HG02885 (cell line): ENCODE results near the gene GP1BA.
A peak's percentile ranks its signal among the peaks of the same experiment; 100 is the strongest.

Experiments
- ATAC-seq: cut with Tn5 transposase; IDR thresholded peaks from one replicate; pipeline ENCODE4 v1.9.1; 2021; ENCODE audit warnings: mild to moderate bottlenecking; ENCODE audit not compliant: unreplicated experiment, poor library complexity

The GP1BA gene

GRCh38 chr17:4936436-4936835 is 4.4 kb downstream of the GP1BA start:
- ATAC-seq = no peak

GRCh38 chr17:4937553-4937952 is 5.5 kb downstream of the GP1BA start:
- ATAC-seq = no peak

- no peak for ATAC-seq
Observed at GRCh38 chr17:4938069-4938491, 6.0 kb downstream of the GP1BA start.

- no peak for ATAC-seq
Observed at GRCh38 chr17:4938688-4939545, 6.8 kb downstream of the GP1BA start.

GRCh38 chr17:4939546-4939795 is 7.4 kb downstream of the GP1BA start:
- ATAC-seq = peak; percentile 6

- peak; percentile 81 for ATAC-seq
Observed at GRCh38 chr17:4939796-4940554, 7.9 kb downstream of the GP1BA start, which contains the start of the genes RNF167 and SLC25A11. Gene RNF167 (plus strand): TSS chr17:4940268. CDS start chr17:4940910, 642 bp downstream. Gene SLC25A11 (minus strand): TSS chr17:4940046. CDS start chr17:4939910, 136 bp downstream.

GRCh38 chr17:4940555-4941318 is 8.7 kb downstream of the GP1BA start:
- ATAC-seq = no peak

- no peak for ATAC-seq
Observed at GRCh38 chr17:4941319-4941610, 9.2 kb downstream of the GP1BA start.

- ATAC-seq = no peak
Observed at GRCh38 chr17:4942760-4943508, 10.9 kb downstream of the GP1BA start.

- ATAC-seq = no peak
Observed at GRCh38 chr17:4944163-4944553, 12.1 kb downstream of the GP1BA start.

GRCh38 chr17:4944554-4945175 is 12.6 kb downstream of the GP1BA start:
- no peak for ATAC-seq

- ATAC-seq = peak; percentile 21
Observed at GRCh38 chr17:4945176-4945943, 13.3 kb downstream of the GP1BA start.

GRCh38 chr17:4945944-4946280 is 13.8 kb downstream of the GP1BA start:
- no peak for ATAC-seq

- ATAC-seq = no peak
Observed at GRCh38 chr17:4946312-4946976, 14.4 kb downstream of the GP1BA start.

GRCh38 chr17:4947010-4947410 is 14.9 kb downstream of the GP1BA start:
- no peak for ATAC-seq

- ATAC-seq = peak; percentile 13
Observed at GRCh38 chr17:4947411-4948165, 15.5 kb downstream of the GP1BA start.

- ATAC-seq = peak; percentile 27
Observed at GRCh38 chr17:4948166-4948930, 16.3 kb downstream of the GP1BA start, which contains the start of gene PFN1. Gene PFN1 (minus strand): TSS chr17:4948530. CDS start chr17:4948394, 136 bp downstream.
